ENCODE results near the gene COL17A1.

Gene COL17A1

DNA sequence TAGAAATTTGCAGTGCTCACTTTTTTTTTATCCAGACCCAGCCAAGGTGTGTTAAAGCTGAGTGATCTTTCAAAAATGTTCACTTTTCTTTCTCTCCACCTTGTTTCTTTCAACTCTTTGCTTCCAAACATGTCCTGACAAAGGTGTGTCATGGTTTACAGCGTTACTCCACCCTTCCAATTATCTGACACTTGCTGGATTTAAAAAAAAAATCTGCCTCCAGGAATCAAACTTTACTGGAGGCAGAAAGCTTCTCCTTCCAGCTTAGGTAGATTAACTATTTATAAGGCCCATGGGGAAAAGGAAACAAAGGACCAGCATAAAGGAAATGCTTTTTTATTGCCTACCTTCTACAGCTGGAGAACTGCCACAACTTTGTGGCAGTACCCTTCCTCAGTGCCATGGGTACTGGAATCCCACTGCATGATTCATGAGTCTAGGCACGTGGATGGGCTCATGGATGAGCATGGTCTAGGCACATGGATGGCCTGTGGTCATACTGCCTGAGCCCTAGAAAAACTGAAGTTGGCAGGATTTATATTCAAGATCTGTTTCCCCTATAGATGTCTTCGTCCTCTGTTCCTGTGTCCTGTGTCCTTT lies at the start of gene COL17A1:
Gene COL17A1, minus strand, starts transcription at position 80 of the 600 bp plus-strand sequence. CDS start 5,207 bp downstream, outside the sequence.
- DNase-seq (ENCODE audit: low read depth in 2 of 2, low spot score in 1 of 2) = no peak

DNA sequence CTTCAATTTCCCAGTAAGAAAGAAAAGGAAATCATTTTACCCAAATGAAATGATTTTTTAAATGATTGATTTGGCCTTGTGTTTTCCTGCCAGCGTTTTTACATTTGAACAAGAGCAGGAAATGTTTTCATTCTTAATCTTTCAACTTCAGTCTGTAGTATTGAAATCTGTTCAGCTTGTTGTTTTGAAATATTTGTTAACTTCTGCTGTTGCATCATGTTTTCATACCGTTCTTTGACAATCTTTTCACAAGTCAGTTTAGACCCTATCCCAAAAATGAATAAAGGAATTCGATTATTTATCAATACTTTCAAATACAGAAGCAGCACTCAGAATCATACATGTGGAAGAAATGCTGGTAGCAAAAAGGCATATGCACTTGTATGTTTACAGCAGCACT lies 44.4 kb upstream of the COL17A1 start:
- no peak for DNase-seq (ENCODE audit: low read depth in 2 of 2, low spot score in 1 of 2)

DNA sequence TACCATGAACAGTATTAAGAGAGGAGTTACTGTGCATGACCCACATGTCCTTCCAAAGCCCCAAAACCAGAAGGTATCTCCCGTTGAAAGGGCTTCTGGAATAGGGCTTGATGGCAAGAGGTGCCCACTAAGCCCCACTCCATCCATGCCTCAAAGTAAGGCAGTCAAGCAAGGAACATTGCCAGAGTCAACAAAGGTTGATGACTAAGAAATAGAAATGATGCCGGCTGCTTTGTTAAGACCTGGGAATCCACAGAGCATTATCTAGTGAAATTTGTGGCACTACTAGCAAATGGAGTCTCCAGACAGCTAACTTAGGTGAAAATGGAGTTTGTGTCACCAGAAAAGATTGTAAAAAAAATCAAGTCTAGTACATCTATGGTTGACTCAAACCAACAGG lies 42.5 kb upstream of the COL17A1 start:
- no peak for DNase-seq (ENCODE audit: low read depth in 2 of 2, low spot score in 1 of 2)

DNA sequence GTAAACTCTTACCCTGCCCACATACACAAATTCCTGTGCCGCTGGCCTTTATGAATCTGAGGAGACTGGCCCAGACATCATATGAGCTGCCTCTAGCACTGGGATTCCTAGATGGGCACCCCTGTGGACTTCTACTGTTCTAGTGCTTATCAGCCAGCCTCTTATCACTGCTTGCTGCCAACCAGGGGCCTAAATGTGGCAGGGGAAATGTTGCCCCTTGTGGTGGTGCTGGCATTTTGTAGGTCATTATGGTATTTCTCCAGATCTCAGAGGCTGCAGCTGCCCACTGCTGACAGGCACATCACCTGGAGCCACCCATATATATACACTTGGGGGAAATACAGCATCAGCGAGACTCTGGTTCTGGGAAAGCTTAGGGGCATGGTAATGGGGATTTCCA lies 41.7 kb upstream of the COL17A1 start:
- DNase-seq (ENCODE audit: low read depth in 2 of 2, low spot score in 1 of 2) = no peak

GRCh38 chr10:104123397-104123796 lies 37.7 kb upstream of the COL17A1 start:
- no peak for DNase-seq (ENCODE audit: low read depth in 2 of 2, low spot score in 1 of 2)

DNA sequence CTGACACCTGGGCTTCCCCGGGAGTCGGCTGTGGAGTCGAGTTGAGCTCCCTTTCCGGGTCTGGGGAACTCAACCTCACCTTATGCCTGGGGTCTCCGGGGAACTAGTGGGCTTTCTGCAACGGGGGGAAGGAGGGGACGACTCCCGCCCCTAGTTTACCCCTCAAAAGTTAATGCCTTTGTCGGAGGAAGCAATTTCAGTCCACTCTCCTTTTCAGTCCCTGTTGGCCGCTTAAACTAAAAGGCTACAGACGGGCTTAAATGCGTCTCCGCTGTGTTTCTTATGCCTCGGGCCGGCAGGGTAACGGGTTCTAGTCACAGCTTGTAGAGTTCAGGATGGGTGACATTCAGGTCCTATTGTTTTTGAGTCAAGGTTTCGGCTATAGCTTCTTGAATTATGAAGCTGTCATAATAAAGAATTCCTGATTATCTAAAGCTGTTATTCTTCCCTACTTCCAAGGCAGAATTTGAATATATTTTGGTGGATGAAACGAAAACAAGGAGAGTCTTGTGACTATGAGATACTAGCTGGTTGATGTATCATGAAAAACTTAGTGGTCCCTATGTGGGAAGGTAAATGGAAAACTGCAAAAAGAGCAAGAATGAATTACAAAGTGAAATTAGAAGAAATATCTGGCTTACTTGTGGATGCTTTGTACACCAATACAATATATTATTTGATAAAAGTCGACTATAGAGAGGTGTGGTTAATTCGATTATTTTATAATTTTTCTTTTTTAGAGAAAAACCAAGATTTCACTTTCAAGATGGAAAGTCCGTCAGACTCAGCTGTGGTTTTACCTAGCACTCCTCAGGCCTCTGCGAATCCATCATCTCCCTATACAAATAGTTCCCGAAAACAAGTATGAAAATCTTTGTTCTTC lies 36.8 kb upstream of the COL17A1 start:
- DNase-seq (ENCODE audit: low read depth in 2 of 2, low spot score in 1 of 2) = no peak

DNA sequence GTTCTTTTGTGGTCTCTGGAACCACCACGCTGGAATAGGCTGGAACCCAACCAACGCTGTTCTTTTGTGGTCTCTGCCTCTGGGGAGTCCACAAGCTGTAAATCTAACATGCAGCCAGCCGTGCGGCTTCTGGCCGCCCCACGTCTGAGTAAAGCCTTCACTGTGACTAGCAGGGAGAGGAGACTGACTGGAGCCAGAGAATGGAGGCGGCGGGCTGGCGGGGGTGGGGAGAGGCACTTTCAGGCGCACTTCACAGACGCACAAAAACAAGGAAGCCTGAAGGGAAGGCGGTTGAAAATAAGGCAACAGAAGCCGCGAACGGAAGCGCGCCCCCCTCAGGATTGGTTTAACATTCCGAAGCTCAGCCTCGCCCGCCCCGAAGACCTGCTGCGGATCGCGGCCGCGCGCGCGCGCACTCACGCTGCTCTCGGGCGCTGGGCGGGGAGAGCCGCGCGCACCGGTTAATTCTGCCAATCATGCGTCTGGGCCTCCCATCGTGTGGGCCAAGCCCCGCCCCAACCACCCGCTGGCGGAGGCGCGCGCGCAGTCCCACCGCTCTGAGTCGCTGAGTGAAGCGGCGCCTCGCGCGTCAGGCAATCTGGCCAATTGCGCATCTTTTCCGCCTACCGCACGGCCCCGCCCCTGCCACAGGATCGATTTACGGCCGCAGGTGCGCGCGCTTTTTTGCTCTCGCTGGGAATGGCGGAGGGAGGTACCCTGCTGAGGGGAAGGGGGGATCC lies 36.0 kb upstream of the COL17A1 start, which contains the start of gene SFR1:
Gene SFR1, plus strand, starts transcription at position 687 of the 740 bp plus-strand sequence. Its CDS starts 13 bp downstream, at position 700.
- peak; percentile 96 to 98 for DNase-seq (ENCODE audit: low read depth in 2 of 2, low spot score in 1 of 2)

DNA sequence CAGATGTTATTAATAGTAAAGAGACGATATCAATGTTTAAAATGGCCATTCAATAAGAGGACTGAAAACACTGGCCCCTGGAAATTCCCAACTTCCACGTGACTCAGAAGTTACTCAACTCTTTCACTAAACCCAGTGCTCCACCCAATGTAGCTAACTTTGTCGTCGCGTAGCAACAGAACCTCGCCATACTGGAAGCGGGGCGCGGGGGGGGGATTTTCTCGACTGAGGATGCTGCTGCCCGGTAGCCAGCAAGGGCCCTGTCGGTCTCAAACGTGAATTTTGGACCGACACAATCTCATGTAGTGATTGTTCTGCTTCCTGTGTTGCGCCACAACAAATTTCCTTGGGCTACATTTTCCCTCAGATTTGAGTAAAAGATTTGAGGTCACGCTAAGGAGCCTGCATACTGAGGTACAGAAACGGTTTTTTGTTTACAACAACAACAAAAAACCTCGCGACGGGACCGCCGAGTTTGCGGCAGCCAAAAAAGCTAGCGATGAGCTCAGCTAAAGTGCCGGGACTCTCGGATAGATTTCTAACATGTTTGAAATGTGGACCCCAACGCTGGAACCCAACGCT lies 35.3 kb upstream of the COL17A1 start:
- DNase-seq (ENCODE audit: low read depth in 2 of 2, low spot score in 1 of 2) = peak; percentile 62 to 68

GRCh38 chr10:104120512-104120902 lies 34.8 kb upstream of the COL17A1 start:
- no peak for DNase-seq (ENCODE audit: low read depth in 2 of 2, low spot score in 1 of 2)

GRCh38 chr10:104119996-104120395 lies 34.3 kb upstream of the COL17A1 start:
- DNase-seq (ENCODE audit: low read depth in 2 of 2, low spot score in 1 of 2) = no peak

- no peak for DNase-seq (ENCODE audit: low read depth in 2 of 2, low spot score in 1 of 2)
These were observed 32.2 kb upstream of the COL17A1 start for GRCh38 chr10:104117839-104118323.

DNA sequence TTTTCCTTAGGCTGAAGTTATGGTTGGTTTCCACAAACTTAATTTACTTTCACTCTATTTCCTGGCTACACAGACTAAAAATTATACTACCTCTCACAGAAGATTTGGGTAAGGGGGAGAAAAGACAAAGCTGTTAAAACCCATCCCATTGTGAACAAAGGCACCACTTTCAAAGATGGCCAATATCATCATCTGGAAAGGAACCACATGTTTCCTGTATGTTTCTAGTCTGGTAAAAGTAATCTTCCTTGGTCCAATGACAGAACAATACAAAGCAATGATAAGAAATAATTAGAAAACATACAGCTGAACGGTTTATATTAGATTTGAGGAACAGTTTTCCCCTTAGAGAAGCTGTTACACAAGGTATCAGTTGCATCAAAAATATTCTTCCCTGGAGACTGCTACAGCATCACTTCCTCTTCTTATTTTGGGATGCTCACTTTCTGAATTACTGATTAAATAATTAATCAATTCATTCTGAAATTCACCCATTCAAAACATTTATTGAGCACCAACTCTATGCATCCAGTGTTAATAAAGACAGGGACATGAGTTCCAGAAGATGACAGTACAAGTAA lies 27.8 kb upstream of the COL17A1 start:
- no peak for DNase-seq (ENCODE audit: low read depth in 2 of 2, low spot score in 1 of 2)

- no peak for DNase-seq (ENCODE audit: low read depth in 2 of 2, low spot score in 1 of 2)
These were observed 24.4 kb upstream of the COL17A1 start for GRCh38 chr10:104109908-104110662.

GRCh38 chr10:104104926-104105325 lies 19.2 kb upstream of the COL17A1 start:
- DNase-seq (ENCODE audit: low read depth in 2 of 2, low spot score in 1 of 2) = no peak

DNA sequence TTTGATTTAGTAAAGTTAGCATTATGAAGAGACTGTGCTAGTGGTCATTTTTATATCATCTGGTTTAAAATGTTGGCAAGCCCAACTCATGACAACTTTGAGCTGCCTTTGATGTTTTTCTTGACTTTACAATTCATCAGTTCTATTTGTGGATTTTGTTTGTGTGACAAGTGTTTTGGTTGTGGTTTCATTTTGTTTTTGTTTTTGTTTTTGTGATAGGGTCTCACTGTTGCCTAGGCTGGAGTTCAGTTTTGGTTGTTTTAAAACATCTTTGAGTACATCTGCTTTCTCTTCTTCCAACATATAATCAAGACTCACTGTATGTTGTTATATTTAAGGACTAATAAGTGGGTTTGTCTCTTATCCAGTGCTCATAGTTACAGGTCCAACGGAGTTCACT lies 18.7 kb upstream of the COL17A1 start:
- no peak for DNase-seq (ENCODE audit: low read depth in 2 of 2, low spot score in 1 of 2)

DNA sequence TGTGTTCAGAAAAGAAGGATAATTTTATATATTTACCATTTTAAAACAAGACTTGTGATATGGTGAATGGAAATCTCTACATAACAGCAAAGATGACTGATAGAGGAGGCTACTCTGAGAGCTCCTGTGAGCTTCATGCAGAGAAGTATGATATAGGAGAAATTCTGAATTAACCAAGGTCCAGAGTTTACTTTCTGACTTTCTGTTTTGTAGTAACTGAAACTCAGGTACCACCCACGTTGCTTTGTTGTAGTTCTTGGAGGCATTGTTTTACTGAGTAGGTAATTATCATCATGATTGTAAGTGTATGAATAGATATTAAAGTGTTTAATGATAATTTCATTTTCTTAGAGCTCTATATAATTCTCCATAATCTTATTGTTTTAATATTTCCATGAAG lies 18.3 kb upstream of the COL17A1 start:
- no peak for DNase-seq (ENCODE audit: low read depth in 2 of 2, low spot score in 1 of 2)

DNA sequence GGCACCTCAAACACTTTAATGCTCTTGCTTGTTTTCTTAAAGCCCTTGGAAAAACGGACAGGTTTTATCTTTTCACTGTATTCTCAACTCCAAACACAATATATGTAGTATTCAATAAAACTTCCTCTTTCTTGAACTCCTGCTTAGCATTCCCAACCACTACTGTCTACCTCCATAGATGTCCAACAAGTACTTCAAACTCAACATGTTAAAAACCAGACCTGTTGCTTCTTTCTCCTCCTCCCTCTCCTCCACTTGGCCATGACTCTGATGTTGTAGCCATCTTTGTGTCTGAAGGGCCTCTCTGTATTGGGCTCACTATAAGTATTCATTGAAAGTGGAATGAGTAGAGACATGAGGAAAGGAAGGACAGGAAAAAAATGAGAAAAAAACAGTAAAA lies 16.2 kb upstream of the COL17A1 start:
- no peak for DNase-seq (ENCODE audit: low read depth in 2 of 2, low spot score in 1 of 2)

GRCh38 chr10:104100795-104101194 lies 15.1 kb upstream of the COL17A1 start:
- no peak for DNase-seq (ENCODE audit: low read depth in 2 of 2, low spot score in 1 of 2)

DNA sequence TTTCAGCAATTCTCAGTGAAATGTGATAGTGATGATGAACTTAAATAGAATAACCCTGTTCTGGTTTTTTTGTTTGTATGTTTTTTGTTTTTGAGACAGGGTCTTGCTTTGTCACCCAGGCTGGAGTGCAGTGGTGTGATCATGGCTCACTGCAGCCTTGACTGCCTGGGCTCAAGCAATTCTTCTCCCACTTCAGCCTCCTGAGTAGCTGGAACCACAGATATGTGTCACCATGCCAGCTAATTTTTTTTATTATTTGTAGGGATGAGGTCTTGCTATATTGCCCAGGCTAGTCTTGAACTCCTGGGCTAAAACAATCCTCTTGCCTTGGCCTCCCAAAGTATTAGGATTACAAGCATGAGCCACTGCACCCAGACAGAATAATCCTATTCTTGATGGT lies 14.3 kb upstream of the COL17A1 start:
- DNase-seq (ENCODE audit: low read depth in 2 of 2, low spot score in 1 of 2) = no peak

DNA sequence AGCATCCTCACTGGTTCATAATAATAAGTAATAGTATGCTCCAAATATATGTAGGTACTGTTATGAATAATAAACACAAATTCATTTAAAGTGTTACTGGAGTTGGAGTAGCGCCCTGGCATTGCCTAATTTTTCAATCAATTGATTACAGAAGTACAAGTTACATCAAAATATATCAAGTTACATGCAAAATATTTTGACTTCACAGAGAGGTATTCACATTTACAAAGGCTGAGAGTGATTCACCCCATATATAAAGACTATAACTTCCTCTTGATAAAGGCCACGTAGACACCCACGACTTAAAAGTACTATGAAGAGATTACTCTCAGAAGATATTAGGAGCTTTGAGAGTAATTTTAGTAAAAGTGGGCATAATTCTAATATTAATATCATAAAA lies 13.6 kb upstream of the COL17A1 start:
- no peak for DNase-seq (ENCODE audit: low read depth in 2 of 2, low spot score in 1 of 2)
